ENCODE measurements around the gene SNX9.
A peak's percentile ranks its signal among the peaks of the same experiment; 100 is the strongest.
"Not testable (repeated sequence)": the region's sequence is repeated elsewhere in the genome, so short reads cannot be mapped to it uniquely, and the experiment has no call there.

Gene SNX9

GRCh38 chr6:157832250-157832967 lies 9.4 kb downstream of the SNX9 start:
- DNase-seq = no peak

DNA sequence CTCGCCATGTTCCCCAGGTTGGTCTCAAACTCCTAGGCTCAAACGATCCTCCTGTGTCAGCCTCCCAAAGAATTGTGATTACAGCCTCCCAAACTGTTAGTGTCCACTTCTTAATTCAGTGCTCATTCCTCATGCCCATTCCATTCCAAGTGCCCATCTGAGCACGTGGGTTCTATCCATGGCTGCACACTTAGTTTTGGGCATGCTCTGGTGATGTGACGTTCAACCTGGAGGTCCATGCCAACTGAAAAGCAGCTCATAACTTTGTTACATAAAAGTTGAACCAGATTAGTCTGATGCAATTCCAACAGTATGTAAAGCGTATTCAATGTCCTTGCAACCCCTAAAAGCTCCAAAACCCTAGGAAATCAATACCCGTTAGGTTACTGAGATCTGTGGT lies 11.5 kb downstream of the SNX9 start:
- DNase-seq = no peak

- no peak for DNase-seq
These were observed 15.8 kb downstream of the SNX9 start for GRCh38 chr6:157838718-157839430.

- no peak for DNase-seq
These were observed 16.6 kb downstream of the SNX9 start for GRCh38 chr6:157839606-157840005.

- DNase-seq = no peak
These were observed 17.2 kb downstream of the SNX9 start for GRCh38 chr6:157840261-157840660.

GRCh38 chr6:157840776-157841175 lies 17.7 kb downstream of the SNX9 start:
- DNase-seq = peak; percentile 66

DNA sequence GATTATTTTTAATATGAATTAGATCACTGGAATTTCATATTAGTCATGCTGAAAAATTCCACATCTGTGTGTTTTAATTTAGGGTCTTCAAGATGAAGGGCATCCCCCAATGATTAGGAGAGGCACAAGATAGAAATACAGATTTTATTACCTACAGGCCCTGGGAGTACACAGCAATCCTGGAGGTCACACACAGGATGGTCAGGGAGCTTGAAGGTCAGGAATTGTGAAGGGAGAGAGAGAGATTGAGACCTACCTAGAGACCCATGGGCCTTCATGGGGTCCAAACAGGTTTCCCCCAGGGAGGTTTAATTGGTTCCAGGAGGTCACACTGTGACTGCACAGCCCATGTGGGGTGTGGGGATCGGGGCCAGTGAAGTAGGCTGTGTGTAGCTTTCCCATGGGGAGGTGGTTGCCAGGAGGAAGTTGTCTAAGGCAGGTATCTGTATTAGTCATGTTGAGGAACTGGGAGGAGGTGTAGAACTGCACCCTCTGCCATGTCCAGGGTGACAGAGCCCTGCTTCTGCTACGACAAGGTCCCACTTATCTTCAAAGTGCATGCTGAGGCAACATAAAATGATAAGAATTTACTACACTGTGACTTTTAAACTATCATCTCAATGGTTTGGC lies 18.3 kb downstream of the SNX9 start:
- peak; percentile 58 for DNase-seq

- no peak for DNase-seq
These were observed 19.2 kb downstream of the SNX9 start for GRCh38 chr6:157842212-157842611.

DNA sequence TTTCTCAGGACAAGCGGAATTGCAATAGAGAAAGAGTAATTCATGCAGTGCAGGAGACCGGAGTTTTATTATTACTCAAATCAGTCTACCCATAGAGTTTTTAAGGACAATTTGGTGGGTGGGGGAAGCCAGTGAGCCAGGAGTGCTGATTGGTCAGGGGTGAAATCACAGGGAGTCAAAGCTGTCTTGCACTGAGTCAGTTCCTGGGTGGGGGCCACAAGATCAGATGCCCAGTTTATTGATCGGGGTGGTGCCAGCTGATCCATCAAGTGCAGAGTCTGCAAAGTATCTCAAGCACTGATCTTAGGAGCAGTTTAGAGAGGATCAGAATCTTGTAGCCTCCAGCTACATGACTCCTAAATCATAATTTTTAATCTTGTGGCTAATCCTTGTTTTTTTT lies 21.1 kb downstream of the SNX9 start:
- DNase-seq = not testable (repeated sequence)

- no peak for DNase-seq
These were observed 22.6 kb downstream of the SNX9 start for GRCh38 chr6:157845493-157846259.

DNA sequence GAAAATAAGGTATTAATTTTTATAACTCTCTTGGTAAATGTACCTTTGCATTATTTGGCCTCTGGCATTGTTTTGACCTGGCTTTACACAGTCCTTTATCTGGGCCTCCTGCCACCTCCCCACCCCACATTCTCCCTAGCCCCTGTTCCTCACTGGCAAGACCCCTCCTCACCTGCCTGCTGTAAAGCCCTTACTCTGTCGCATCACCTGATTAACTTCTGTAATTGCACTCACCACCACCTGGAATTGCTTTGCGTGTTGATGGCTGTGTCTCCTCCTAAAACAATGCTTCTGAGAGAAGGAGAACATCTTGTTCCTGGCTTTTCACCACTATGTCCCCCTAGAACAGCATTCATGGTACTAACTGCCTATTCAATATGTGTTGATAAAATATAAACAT lies 24.8 kb downstream of the SNX9 start:
- DNase-seq = no peak

GRCh38 chr6:157848693-157849092 lies 25.6 kb downstream of the SNX9 start:
- no peak for DNase-seq

DNA sequence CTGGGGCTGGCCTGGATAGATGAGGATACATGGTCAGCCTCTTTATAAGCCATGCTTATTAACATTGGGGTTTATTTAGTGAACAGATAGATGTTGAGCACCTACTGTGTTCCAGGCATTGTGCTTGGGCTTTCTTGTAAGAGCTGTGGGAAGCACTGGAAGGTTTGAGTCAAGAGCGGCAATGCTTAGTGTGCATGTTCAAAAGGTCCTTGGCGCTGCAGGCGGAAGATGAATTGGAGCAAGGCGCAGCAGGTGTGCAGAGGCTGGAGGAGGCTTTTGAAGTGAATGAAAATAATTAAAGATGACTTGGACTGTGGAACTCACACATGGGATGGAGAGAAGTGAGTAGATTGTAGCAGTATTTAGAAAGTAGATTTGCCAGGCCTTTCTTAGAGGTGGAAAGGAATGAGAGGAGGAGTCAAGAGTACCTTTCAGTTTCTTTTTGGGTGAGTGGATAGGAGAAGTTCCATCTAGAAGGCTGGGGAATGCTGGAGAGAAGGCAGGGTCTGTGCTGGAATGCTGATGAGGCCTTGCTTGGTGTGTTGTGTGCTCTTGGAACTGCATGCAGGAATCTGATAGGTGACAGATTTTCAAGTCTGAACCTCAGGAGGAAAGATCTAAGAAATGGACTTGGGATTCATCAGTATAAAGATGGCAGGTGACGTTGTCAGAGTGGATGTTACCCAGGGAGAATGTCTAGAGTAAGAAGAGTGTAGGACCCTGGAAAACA lies 26.4 kb downstream of the SNX9 start:
- no peak for DNase-seq

DNA sequence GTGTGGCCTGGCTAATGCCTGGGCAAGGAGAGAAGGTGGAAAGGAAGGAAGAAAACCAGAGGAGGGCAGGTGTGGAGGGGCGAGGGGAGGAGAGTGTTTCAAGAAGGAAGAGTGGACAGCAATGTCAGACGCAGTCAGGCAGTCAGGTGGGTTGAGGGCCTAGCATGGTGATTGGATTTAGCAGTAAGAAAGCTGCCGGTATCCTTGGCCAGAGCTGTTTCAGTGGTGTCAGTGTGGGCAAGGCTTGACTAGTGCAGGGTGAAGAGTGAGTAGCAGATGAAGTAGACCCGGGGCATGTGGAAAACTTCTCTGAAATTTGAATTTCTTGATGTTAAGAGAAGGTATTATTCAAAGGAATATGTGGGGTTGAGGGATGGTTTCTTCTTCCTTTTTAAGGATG lies 27.0 kb downstream of the SNX9 start:
- DNase-seq = no peak

DNA sequence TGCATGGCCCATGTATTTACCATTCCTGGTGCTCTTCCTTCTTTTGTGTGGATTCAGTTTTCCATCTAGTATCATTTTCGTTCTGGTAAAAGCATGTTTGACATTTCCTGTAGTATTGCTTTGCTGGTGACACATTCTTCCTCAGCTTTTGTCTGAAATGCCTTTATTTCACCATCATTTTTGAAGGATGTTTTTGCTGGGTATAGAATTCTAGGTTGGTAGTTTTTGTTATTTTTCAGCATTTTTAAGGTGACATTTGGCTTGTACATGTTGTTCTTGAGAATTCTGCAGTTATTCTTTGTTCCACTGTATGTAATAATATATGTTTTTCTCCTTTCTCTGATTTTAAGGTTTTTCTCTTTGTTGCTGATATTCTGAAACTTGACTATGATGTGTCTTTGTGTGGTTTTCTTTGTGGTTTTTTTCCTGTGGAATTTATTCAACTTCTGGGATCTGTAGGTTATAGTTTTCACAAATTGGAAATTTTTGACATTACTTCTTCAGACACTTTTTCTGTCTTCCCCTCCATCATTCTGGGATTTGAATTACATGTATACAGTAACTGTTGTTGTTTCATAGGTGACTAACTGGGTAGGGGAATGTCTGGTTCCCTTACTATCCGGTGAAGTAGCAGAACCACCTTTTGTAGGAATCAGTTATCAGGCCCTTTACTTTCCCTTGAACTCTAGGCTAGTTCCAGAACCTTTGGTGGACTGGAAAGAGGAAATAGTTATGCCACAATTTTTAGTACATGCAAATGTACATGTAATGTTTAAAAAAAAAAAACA lies 30.2 kb downstream of the SNX9 start:
- no peak for DNase-seq

GRCh38 chr6:157853902-157854502 lies 31.0 kb downstream of the SNX9 start:
- no peak for DNase-seq

DNA sequence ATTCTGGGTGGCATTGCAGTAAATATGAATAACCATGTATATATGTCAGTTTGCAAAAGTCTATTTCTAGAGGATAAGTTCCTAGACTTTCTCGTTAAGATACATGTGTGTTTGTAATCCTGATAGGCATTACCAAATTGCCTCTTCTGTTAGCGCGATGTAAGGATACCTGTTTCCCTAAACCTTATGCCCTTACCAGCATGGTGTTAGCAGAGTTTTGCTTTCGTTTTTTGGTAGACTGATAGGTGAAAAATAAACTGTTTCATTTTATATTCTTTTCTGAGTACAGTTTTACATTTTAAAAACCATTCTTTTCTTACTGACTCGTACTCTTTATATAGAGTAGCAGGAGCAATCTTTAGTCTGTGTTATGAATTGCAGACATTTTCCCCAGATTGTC lies 32.3 kb downstream of the SNX9 start:
- no peak for DNase-seq

GRCh38 chr6:157855804-157856203 lies 32.8 kb downstream of the SNX9 start:
- not testable (repeated sequence) for DNase-seq

DNA sequence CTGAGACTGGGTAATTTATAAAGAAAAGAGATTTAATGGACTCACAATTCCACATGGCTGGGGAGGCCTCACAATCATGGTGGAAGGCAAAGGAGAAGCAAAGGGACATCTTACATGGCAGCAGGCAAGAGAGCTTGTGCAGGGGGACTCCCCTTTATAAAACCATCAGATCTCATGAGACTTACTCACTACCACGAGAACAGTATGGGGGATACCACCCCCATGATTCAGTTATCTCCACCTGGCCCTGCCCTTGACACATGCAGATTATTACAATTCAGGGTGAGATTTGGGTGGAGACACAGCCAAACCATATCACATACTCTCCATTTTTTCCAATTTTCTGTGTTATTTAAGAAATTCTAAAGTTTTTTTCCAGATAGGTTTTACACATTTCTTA lies 35.6 kb downstream of the SNX9 start:
- DNase-seq = not testable (repeated sequence)

- no peak for DNase-seq
These were observed 36.9 kb downstream of the SNX9 start for GRCh38 chr6:157859775-157860504.
